Raji (cell line): ENCODE data around the gene OR2AK2.
A peak's percentile ranks its signal among the peaks of the same experiment; 100 is the strongest.

Experiments
- POLR2A ChIP-seq: IDR thresholded peaks from 2 replicates; pipeline ENCODE4 v1.6.1; 2011; ENCODE audit warnings: low read depth, low read length, control low read depth; ENCODE audit not compliant: insufficient read depth

The OR2AK2 gene, protein sequence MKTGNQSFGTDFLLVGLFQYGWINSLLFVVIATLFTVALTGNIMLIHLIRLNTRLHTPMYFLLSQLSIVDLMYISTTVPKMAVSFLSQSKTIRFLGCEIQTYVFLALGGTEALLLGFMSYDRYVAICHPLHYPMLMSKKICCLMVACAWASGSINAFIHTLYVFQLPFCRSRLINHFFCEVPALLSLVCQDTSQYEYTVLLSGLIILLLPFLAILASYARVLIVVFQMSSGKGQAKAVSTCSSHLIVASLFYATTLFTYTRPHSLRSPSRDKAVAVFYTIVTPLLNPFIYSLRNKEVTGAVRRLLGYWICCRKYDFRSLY

GRCh38 chr1:247964933-247965332, at the start of gene OR2AK2:
OR2AK2 (plus strand) TSS chr1:247965233; CDS start chr1:247965377, 144 bp downstream.
- TF ChIP-seq POLR2A = no peak

DNA sequence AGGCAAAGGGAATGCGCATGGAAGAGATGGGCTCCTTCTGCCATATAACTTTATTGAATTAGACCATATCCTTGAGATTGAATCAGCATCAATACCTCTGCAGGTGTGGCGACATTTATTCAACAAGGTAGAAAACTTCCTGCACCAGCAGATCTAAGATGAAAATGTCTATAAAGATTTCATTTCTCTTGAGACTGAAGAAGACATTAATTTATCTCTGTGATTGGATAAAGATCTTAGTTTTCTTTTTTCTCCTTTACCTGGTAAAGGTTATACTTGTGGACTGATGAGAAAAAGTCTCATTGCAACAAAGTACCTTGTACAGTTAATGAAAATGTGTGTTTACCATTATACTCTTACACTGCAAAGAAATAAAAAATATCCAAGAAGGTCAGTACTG, 45.1 kb upstream of the OR2AK2 start, which contains the start of gene OR2T8:
TSS of gene OR2T8 (plus strand) at position 301 of the 400 bp plus-strand sequence. CDS start 766 bp downstream, outside the sequence.
- no peak for TF ChIP-seq POLR2A

DNA sequence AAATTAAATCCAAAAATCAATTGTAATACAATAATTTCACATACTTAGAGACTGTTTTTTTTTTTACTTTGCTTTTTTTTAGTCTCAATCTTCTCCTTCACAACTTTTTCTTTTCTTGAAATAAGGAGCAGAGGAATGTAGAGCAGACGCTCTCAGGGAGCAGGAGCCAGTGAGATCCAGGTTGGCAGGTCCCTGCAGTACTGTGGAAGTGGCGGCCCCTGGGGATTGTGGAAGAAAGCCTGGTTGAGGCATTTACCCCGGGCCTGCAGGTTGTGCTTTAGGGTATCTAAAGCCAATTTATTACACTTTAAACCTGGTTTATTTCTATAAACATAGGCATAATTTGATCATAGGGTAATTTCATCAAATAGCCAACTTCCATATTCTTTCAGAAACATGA, 41.1 kb upstream of the OR2AK2 start:
- TF ChIP-seq POLR2A = no peak

DNA sequence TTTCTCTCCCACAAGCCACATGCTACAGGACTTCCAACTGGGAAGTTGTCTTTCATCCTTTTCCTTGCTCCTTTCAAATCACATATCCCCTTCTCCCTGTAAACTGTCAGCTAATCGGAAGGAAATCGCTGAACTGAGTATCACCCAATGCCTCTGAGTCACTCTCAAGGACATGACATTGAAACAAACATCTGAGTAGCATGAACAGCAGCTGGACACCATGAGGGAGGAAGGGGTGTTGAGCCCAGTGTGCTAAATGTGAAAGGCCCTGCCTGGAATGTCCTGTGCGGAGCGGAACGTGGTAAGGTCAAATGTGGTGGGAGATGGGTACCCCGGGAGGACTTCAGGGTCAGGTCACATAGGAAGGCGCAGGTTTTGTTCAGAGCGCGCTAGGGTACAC, 40.2 kb upstream of the OR2AK2 start, which contains the start of gene OR2AJ1:
TSS of gene OR2AJ1 (plus strand) at position 22 of the 400 bp plus-strand sequence. CDS start 8,880 bp downstream, outside the sequence.
- no peak for TF ChIP-seq POLR2A

GRCh38 chr1:247933989-247934388, 31.0 kb upstream of the OR2AK2 start:
- TF ChIP-seq POLR2A = no peak

DNA sequence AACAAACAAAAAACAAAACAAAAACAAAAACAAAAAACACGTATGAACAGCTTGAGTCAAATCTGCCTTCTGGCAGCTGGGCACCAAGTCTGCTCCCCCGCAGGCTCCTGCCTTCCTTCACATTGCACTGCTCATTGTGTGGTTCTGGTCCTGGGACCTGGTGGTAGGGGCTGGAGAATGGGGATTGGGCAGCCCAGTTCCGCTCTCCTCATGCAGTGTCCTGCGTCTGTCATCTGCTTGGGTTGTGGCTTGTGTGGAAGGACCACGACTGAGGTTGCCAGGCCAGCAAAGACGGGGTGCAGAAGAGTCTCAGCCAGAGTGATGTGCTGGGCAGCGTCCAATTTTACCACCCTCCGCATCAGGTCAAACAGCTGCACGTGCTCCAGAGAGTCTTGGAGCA, 29.3 kb upstream of the OR2AK2 start:
- no peak for TF ChIP-seq POLR2A

- TF ChIP-seq POLR2A = no peak
Observed at GRCh38 chr1:247936415-247936814, 28.6 kb upstream of the OR2AK2 start.

- TF ChIP-seq POLR2A = peak; percentile 39; the same call in 1 of the 2 replicates
Observed at GRCh38 chr1:247936965-247937734, 27.9 kb upstream of the OR2AK2 start.

DNA sequence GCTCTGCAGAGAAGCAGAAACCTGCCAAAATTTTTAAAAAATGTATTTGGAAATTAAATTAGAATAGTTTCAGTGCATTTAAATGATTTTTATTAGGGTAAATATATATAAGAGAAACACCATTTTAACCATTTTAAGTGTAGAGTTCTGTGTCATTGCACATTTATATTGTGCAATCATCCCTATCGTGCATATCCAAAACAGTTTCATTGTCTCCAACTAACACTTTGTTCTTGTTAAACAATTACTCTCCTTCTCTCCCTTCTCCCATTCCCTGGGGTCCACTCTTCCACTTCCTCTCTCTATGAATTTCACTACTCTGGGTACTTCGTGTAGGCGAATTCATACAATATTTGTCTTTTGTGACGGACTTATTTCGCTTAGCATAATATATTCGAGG, 22.4 kb upstream of the OR2AK2 start:
- TF ChIP-seq POLR2A = no peak

GRCh38 chr1:247948558-247948957, 16.5 kb upstream of the OR2AK2 start, which contains the start of gene OR2L8:
OR2L8 (plus strand) TSS chr1:247948858; CDS start chr1:247948858, 0 bp downstream.
- TF ChIP-seq POLR2A = no peak

- TF ChIP-seq POLR2A = no peak
Observed at GRCh38 chr1:247953408-247953807, 11.6 kb upstream of the OR2AK2 start.

- no peak for TF ChIP-seq POLR2A
Observed at GRCh38 chr1:247961791-247962190, 3.2 kb upstream of the OR2AK2 start.

DNA sequence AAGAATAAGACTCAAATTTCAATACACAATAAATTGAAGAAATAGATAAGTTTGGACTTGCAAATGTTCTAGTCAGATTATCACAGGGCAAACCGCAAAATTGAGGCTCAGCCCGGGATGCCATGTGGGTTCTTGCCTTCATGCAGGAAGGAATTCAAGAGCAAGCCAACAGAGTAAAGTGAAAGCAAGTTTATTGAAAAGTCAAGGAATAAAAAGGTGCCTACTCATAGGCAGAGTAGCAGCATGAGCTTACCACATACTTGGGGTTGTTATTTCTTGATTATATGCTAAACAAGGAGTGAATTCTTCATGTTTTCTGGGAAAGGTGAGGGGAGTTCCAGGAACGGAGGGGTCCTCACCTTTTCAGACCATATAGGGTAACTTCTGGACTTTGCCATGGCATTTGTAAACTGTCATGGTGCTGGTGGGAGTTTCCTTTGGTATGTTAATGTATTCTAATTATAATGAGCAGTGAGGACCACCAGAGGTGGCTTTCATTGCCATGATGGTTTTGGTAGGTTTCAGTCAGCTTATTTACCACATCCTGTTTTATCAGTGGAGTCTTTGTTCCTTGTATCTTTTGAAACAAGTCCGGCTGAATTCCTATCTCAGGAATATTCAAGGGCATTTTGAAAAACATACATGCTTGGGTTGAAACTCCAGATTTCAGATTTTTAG, 2.0 kb upstream of the OR2AK2 start:
- TF ChIP-seq POLR2A = no peak

DNA sequence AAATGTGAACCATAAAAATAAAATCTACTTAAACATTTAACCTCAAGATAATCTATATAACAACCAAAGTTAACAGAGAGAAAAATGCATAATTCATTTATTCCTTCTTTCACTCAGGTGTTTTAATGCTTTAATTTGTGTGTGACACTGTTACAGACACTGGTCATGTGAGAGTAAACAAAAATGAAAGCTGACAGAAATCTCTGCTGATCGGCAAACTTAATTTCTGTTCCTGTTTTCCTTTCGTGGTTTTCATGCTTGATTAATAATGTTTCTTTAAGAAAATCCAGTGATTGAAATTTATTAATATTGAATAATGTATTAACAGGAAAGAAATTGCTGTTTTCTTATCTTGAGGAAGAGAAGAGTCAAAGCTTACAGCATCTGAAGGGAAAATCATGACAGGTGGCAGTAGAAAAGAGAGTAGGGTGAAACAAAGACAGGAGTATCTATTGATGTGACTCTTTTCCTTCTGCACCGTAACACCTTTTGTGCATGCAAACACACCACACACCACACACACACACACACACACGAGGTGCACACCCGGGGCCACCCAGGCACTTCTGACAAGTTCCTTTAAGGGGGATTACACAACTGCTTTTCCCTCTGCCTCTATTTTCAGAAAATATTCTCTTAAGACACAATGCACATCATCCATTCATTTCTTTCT, 1.6 kb downstream of the OR2AK2 start:
- TF ChIP-seq POLR2A = no peak

DNA sequence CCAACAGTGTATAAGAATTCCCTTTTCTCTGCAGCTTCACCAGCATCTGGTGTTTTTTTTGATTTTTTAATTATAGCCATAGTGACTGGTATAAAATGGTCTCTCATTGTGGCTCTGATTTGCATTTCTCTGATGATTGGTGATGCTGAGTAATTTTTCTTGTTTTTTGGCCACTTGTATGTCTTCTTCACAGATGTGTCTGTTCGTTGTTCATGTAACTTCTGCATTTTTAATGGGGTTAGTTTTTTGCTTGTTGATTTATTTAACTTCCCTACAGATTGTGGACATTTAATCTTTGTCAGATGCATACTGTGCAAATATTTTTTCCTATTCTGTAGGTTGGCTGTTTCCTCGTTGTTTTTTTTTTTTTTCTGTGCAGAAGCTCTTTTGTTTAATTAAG, 28.0 kb downstream of the OR2AK2 start:
- TF ChIP-seq POLR2A = no peak
